Muscle layer of colon (tissue), 2 donors: ENCODE data around the gene TMEM151A.
A peak's percentile ranks its signal among the peaks of the same experiment; 100 is the strongest.
"Not testable (repeated sequence)": the region's sequence is repeated elsewhere in the genome, so short reads cannot be mapped to it uniquely, and the experiment has no call there.

Experiments used
- H3K27ac ChIP-seq: one replicate; pipeline ENCODE4 v1.7.0; 2013; ENCODE audit warnings: low read depth, mild to moderate bottlenecking, low read length, moderate library complexity
- H3K27me3 ChIP-seq, 2 donors: one replicate each; pipeline ENCODE4 v1.7.0; 2013; ENCODE audit warnings: low read length in 2 of 2, mild to moderate bottlenecking in 2 of 2; ENCODE audit not compliant: insufficient read depth in 2 of 2, control insufficient read depth in 1 of 2
- H3K36me3 ChIP-seq: one replicate; pipeline ENCODE4 v1.7.0; 2013; ENCODE audit warnings: mild to moderate bottlenecking, low read length; ENCODE audit not compliant: insufficient read depth
- H3K4me1 ChIP-seq: one replicate; pipeline ENCODE4 v1.7.0; 2013; ENCODE audit warnings: mild to moderate bottlenecking, low read length; ENCODE audit not compliant: insufficient read depth
- H3K4me3 ChIP-seq, 2 donors: one replicate each; pipeline ENCODE4 v1.7.0; 2013; ENCODE audit warnings: low read length in 2 of 2, low read depth in 1 of 2, mild to moderate bottlenecking in 1 of 2, moderate library complexity in 1 of 2
- H3K9ac ChIP-seq: one replicate; pipeline ENCODE4 v1.7.0; 2013; ENCODE audit warnings: low read length
- H3K9me3 ChIP-seq: one replicate; pipeline ENCODE4 v1.7.0; 2013; ENCODE audit warnings: mild to moderate bottlenecking, low read length
- donor health status: abdominal sarcoma.
- donor health status: Adenocarcinoma of cecum.

Gene TMEM151A

GRCh38 chr11:66294626-66295620, 3.2 kb downstream of the TMEM151A start:
- H3K27me3 ChIP-seq, result peaks cover 18 to 43% of the 10 kb centered on the region in 2 donors

GRCh38 chr11:66297610-66298009, 5.9 kb downstream of the TMEM151A start:
- Histone ChIP-seq H3K4me3 (no peak overlapping the region), H3K36me3 (no peaks in the 10 kb centered on the region), H3K9me3 (no peaks in the 10 kb centered on the region), H3K4me1 (no peaks in the 10 kb centered on the region), H3K27ac (no peak overlapping the region), H3K9ac (no peak overlapping the region), H3K27me3 (peaks cover 8 to 26% of the 10 kb centered on the region in 2 donors)

More at GRCh38 chr11:66294626-66295620, 3.2 kb downstream of the TMEM151A start:
- no peak overlapping the region for H3K27ac ChIP-seq
- H3K4me1 ChIP-seq, result peaks cover under 1% of the 10 kb centered on the region
- no peak overlapping the region for H3K4me3 ChIP-seq
- no peak overlapping the region for H3K9ac ChIP-seq
- H3K9me3 ChIP-seq, result no peaks in the 10 kb centered on the region
- H3K36me3 ChIP-seq, result no peaks in the 10 kb centered on the region

- Histone ChIP-seq H3K27ac (no peak overlapping the region), H3K4me1 (no peaks in the 10 kb centered on the region), H3K36me3 (no peaks in the 10 kb centered on the region), H3K27me3 (peaks cover 0 to 14% of the 10 kb centered on the region in 2 donors), H3K4me3 (no peak overlapping the region), H3K9ac (no peak overlapping the region), H3K9me3 (no peaks in the 10 kb centered on the region)
Observed at GRCh38 chr11:66299186-66299585, 7.5 kb downstream of the TMEM151A start.

GRCh38 chr11:66302656-66303055, 11.0 kb downstream of the TMEM151A start:
- Histone ChIP-seq H3K9ac (no peak overlapping the region), H3K9me3 (no peaks in the 10 kb centered on the region), H3K4me1 (no peaks in the 10 kb centered on the region), H3K27me3 (no peaks in the 10 kb centered on the region), H3K27ac (no peak overlapping the region), H3K4me3 (no peak overlapping the region), H3K36me3 (no peaks in the 10 kb centered on the region)

- Histone ChIP-seq H3K4me3 (no peak overlapping the region), H3K4me1 (peaks cover 16% of the 10 kb centered on the region), H3K9ac (no peak overlapping the region), H3K27ac (no peak overlapping the region), H3K36me3 (no peaks in the 10 kb centered on the region), H3K27me3 (no peaks in the 10 kb centered on the region), H3K9me3 (no peaks in the 10 kb centered on the region)
Observed at GRCh38 chr11:66309475-66309874, 17.8 kb downstream of the TMEM151A start.

GRCh38 chr11:66310324-66310723, 18.6 kb downstream of the TMEM151A start:
- H3K4me1 ChIP-seq, result peaks cover 24% of the 10 kb centered on the region
- H3K4me3 ChIP-seq, result no peak overlapping the region
- H3K9ac ChIP-seq, result no peak overlapping the region
- H3K36me3 ChIP-seq, result no peaks in the 10 kb centered on the region
- no peaks in the 10 kb centered on the region for H3K9me3 ChIP-seq
- H3K27ac ChIP-seq, result no peak overlapping the region
- no peaks in the 10 kb centered on the region for H3K27me3 ChIP-seq

- not testable (repeated sequence) for H3K36me3 ChIP-seq, H3K9ac ChIP-seq, H3K9me3 ChIP-seq, H3K4me3 ChIP-seq, H3K27ac ChIP-seq, H3K27me3 ChIP-seq
- peaks cover 30% of the 10 kb centered on the region for H3K4me1 ChIP-seq
Observed at GRCh38 chr11:66310803-66311440, 19.2 kb downstream of the TMEM151A start.

GRCh38 chr11:66311470-66311964, 19.8 kb downstream of the TMEM151A start:
- no peaks in the 10 kb centered on the region for H3K36me3 ChIP-seq
- H3K4me3 ChIP-seq, result peak overlapping the region; percentile 65 to 75
- H3K4me1 ChIP-seq, result peaks cover 31% of the 10 kb centered on the region
- H3K9ac ChIP-seq, result peak overlapping the region; percentile 65
- peak overlapping the region; percentile 87 for H3K27ac ChIP-seq
- no peaks in the 10 kb centered on the region for H3K27me3 ChIP-seq
- H3K9me3 ChIP-seq, result no peaks in the 10 kb centered on the region

GRCh38 chr11:66311965-66312548, 20.4 kb downstream of the TMEM151A start:
- peak overlapping the region; percentile 65 for H3K9ac ChIP-seq
- peaks cover 31% of the 10 kb centered on the region for H3K4me1 ChIP-seq
- H3K27ac ChIP-seq, result peak overlapping the region; percentile 87
- no peaks in the 10 kb centered on the region for H3K27me3 ChIP-seq
- no peaks in the 10 kb centered on the region for H3K9me3 ChIP-seq
- H3K4me3 ChIP-seq, result peak overlapping the region; percentile 65 to 75
- no peaks in the 10 kb centered on the region for H3K36me3 ChIP-seq

- Histone ChIP-seq H3K9me3 (no peaks in the 10 kb centered on the region), H3K4me3 (peak overlapping the region; percentile 65 to 75), H3K27ac (peak overlapping the region; percentile 96), H3K27me3 (no peaks in the 10 kb centered on the region), H3K36me3 (no peaks in the 10 kb centered on the region), H3K4me1 (peaks cover 36% of the 10 kb centered on the region), H3K9ac (peak overlapping the region; percentile 53)
Observed at GRCh38 chr11:66312549-66313320, 21.0 kb downstream of the TMEM151A start.
